ENCODE results near the gene HIPK2. TPM values are rescaled to one million over a fixed set of nuclear protein-coding genes. Genes with fewer than 3 reads are reported as not detected.

HIPK2 gene
- total RNA-seq, 4 donors from 2014 or later, result 13.6 to 21.8 (median 18.2) TPM

DNA sequence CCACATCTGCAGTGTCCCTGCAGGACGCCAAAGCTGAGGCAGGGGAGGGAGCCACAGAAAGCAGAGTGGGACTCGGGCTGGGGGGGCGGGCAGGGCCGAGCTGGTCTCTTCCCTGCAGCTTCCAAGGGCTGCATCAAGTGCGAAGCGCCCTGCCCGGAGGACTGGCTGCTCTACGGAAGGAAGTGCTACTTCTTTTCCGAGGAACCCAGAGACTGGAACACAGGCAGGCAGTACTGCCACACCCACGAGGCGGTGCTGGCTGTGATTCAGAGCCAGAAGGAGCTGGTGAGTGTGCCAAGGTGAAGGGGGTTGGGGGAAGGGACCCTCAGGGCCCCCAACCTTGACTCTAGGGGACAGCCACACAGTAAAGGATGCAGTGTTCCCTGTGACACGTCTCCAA, 237.6 kb downstream of the HIPK2 start:
- Histone ChIP-seq H3K4me3 (no peak overlapping the region), H3K27me3 (no peaks in the 10 kb centered on the region), H3K9me3 (no peaks in the 10 kb centered on the region), H3K4me1 (no peaks in the 10 kb centered on the region), H3K36me3 (no peaks in the 10 kb centered on the region), H3K27ac (no peak overlapping the region)
- TF ChIP-seq EP300 (IDR thresholded peaks at IDR 0.05), result no peak
- no peak for TF ChIP-seq POLR2AphosphoS5 (IDR thresholded peaks at IDR 0.05)
- no peak for TF ChIP-seq POLR2A (IDR thresholded peaks at IDR 0.05)
- TF ChIP-seq, protein P1, sequence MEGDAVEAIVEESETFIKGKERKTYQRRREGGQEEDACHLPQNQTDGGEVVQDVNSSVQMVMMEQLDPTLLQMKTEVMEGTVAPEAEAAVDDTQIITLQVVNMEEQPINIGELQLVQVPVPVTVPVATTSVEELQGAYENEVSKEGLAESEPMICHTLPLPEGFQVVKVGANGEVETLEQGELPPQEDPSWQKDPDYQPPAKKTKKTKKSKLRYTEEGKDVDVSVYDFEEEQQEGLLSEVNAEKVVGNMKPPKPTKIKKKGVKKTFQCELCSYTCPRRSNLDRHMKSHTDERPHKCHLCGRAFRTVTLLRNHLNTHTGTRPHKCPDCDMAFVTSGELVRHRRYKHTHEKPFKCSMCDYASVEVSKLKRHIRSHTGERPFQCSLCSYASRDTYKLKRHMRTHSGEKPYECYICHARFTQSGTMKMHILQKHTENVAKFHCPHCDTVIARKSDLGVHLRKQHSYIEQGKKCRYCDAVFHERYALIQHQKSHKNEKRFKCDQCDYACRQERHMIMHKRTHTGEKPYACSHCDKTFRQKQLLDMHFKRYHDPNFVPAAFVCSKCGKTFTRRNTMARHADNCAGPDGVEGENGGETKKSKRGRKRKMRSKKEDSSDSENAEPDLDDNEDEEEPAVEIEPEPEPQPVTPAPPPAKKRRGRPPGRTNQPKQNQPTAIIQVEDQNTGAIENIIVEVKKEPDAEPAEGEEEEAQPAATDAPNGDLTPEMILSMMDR (IDR thresholded peaks at IDR 0.05), result no peak
- WGBS, result 36% methylated on average over 5 of the region's 12 CpGs
- DNase-seq (ENCODE audit: low spot score in 2 of 2), result no peak

DNA sequence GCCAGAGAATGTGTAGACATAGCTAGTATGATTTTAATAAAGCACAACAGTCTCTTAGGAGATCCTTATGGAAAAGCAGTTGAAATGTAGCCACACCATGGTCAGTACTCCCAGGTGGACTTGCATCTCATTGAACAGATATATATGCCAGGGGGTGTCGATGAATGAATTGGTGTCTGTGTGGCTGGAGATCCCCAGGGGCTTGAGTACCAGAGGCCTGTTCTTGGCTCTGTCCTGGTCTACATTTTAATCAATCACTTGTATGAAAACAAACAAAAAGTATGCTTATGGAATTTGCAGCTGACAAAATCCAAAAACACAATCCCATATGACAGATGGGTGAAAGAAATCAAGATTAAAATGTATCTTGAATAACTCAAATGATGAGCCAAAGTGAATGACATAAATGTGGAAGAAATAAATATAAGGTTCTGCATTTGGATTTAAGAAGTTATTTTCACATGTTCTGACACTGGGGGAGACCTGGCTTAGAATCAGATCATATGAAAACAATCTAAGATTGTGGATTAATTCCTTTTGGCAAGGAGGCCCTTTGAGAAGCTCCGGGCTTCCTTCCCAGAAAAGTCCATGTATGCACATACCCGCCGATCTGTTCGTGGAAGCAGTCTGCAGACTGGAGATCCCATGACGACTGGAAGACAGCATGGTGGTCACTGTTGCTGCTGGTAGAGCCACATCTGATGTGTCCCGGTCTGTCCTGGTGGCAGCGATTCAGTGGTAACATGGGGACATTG, 238.7 kb downstream of the HIPK2 start:
- Histone ChIP-seq H3K9me3 (no peaks in the 10 kb centered on the region), H3K27ac (no peak overlapping the region), H3K4me3 (no peak overlapping the region), H3K36me3 (no peaks in the 10 kb centered on the region), H3K4me1 (no peaks in the 10 kb centered on the region), H3K27me3 (no peaks in the 10 kb centered on the region)
- TF ChIP-seq, protein P1 (IDR thresholded peaks at IDR 0.05), result no peak
- TF ChIP-seq POLR2AphosphoS5 (IDR thresholded peaks at IDR 0.05), result no peak
- no peak for DNase-seq (ENCODE audit: low spot score in 2 of 2)
- 79% methylated on average over 5 of the region's 8 CpGs for WGBS

DNA sequence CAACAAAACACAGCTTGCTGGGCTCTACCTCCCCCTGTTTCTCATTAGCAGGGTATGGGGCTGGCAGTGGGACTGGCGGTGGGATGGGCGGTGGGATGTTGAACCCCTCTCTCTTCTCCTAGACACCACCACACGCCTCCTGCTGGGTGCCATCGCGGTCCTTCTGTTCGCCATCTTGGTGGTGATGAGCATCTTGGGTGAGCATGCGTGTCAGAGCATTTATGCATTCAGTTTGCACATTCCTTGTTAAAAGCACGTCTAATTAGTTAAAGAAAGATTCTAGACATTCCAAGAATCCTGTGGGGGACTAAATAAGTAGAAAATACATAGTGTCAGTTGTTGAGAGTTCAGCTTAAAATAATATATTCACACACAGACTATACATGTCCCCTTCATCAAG, 241.6 kb downstream of the HIPK2 start:
- Histone ChIP-seq H3K4me1 (no peaks in the 10 kb centered on the region), H3K4me3 (no peak overlapping the region), H3K27ac (no peak overlapping the region), H3K27me3 (no peaks in the 10 kb centered on the region), H3K9me3 (no peaks in the 10 kb centered on the region), H3K36me3 (no peaks in the 10 kb centered on the region)
- no peak for TF ChIP-seq POLR2AphosphoS5 (IDR thresholded peaks at IDR 0.05)
- TF ChIP-seq, protein P1 (IDR thresholded peaks at IDR 0.05), result no peak
- DNase-seq (ENCODE audit: low spot score in 2 of 2), result no peak
- 95% methylated on average over 8 of the region's 8 CpGs for WGBS

DNA sequence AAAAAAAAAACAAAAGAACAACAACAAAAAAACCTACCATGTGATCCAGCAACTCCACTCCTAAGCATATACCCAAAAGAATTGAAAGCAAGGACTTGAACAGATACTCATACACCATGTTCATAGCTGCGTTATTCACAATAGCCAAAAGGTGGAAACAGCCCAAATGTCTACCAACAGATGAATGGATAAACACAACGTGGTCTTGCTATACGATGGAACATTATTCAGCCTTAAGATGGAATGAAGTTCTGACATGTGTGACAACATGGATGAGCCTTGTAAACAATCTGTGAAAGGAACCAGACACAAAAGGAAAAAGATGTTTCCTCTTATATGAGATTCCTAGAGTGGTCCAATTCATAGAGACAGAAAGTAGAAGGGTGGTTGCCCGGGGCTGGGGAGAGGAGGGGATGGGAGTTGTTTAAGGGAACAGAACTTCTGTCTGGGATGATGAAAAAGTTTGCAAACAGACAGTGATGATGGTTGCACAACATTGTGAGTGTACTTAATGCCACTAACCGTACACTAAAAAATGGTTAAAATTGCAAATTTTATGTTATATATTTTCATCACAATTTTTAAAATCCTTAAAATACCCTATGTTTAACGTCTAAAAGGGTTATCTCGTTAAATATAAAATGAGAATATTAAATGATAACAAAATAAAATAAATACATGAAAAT, 242.7 kb downstream of the HIPK2 start:
- H3K4me1 ChIP-seq, result no peaks in the 10 kb centered on the region
- no peaks in the 10 kb centered on the region for H3K36me3 ChIP-seq
- 72% methylated on average over 7 of the region's 7 CpGs for WGBS
- H3K27ac ChIP-seq, result no peak overlapping the region
- no peaks in the 10 kb centered on the region for H3K27me3 ChIP-seq
- no peak overlapping the region for H3K4me3 ChIP-seq
- no peak for TF ChIP-seq POLR2AphosphoS5 (IDR thresholded peaks at IDR 0.05)
- TF ChIP-seq EP300 (IDR thresholded peaks at IDR 0.05), result no peak
- TF ChIP-seq, protein P1 (IDR thresholded peaks at IDR 0.05), result no peak
- TF ChIP-seq POLR2A (IDR thresholded peaks at IDR 0.05), result no peak
- H3K9me3 ChIP-seq, result no peaks in the 10 kb centered on the region
- no peak for DNase-seq (ENCODE audit: low spot score in 2 of 2)

DNA sequence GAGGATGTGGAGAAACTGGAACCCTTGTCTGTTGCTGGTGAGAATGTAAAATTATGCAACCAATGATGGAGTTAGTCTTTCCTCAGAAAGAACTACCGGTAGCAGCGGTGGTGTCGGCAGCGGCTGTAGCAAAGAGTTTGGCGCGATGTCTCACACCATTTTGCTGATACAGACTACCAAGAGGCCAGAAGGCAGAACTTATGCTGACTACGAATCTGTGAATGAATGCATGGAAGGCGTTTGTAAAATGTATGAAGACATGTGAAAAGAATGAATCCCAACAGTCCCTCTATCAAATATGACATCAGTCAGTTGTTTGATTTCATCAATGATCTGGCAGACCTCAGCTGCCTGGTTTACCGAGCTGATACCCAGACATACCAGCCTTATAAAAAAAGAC, 243.7 kb downstream of the HIPK2 start:
- Histone ChIP-seq H3K27ac (no peak overlapping the region), H3K27me3 (no peaks in the 10 kb centered on the region), H3K36me3 (no peaks in the 10 kb centered on the region), H3K4me3 (no peak overlapping the region), H3K4me1 (no peaks in the 10 kb centered on the region), H3K9me3 (no peaks in the 10 kb centered on the region)
- 88% methylated on average over 9 of the region's 9 CpGs for WGBS
- TF ChIP-seq EP300 (IDR thresholded peaks at IDR 0.05) (no peak), POLR2AphosphoS5 (IDR thresholded peaks at IDR 0.05) (no peak), POLR2A (IDR thresholded peaks at IDR 0.05) (no peak)
- TF ChIP-seq, protein P1 (IDR thresholded peaks at IDR 0.05), result no peak
- no peak for DNase-seq (ENCODE audit: low spot score in 2 of 2)
